Hematopoietic multipotent progenitor cell treated with erythropoietin and hydrocortisone succinate and interleukin-3 and kit ligand, for 4 days (in vitro differentiated cells): Measurements from ENCODE around the gene ACSF3.

ENCODE experiments used
- DNase-seq: peaks from one replicate; pipeline ENCODE4 v3.0.0-alpha.2; 2015

Gene ACSF3

DNA sequence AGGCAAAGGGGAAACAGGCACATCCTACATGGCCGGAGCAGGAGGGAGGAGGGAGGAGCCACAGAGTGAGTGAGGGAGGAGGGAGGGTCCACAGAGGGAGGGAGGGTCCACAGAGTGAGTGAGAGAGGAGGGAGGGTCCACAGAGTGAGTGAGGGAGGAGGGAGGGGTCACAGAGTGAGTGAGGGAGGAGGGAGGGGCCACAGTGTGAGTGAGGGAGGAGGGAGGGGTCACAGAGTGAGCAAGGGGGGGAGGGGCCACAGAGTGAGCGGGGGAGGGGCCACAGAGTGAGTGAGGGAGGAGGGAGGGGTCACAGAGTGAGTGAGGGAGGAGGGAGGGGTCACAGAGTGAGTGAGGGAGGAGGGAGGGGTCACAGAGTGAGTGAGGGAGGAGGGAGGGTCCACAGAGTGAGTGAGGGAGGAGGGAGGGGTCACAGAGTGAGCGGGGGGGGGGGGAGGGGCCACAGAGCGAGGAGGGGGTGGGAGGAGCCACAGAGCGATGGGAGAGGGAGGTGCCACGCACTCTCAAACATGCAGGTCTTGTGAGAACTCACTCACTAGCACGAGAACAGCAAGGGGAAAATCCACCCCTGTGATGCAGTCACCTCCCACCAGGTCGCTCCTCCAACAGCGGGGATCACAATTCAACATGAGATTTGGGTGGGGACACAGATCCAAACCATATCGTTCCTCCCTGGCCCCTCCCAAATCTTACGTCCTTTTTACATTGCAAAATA is 53.6 kb downstream of the ACSF3 start:
- DNase-seq: no peak

GRCh38 chr16:89149386-89149785 is 55.7 kb downstream of the ACSF3 start:
- no peak for DNase-seq

DNA sequence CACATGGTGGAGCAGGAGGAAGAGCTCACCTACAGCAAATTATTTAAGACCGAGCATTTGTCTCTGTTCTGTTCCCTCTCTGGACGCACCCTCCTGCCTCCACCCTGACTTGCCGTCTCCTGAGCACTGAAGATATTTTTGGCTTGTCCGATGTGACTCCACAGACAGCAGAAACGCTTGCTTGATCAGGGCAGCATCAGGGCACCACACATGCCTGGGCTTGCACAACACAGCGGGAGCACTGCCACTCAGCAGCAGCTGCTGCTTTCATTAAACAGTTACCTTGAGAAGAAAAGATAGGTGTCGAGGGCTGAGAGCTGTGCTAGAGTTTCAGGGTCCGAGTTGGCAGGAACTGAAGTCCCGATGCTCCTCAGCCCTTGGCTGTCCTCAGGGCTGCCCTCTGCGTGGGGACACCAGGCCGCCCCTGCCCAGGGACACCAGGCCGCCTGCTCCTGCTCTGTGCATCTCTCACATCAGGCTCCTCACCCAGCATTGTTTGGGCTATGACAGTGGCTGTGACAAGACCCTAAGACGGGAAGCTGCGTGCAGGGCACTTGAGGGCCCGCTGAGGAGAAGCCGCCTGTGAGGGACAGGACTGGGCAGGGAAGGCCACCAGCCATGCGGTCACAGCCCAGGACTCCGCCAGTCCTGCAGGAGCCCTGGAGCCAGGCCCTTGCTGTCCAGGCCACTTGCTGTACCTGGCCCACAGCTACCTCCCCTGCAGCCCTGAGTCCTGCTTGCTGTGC is 56.6 kb downstream of the ACSF3 start:
- DNase-seq: no peak

DNA sequence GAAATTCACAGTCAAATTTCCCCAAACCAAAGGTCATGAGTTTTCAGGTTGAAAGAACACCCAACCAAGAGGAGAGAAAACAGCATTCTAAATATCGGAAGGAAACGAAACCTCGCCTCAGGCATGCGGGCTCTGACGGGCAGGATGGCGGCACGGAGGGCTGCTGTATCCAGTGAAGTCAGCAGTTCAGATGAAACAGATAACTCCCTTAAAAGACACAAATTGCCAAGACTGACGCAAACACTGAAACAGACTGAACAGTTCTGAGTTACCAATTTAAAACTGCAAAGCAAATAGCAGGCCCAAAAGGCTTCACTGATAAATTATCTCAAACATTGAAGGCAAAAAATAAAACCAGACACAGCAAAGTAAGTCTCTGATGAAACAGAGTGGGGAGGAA is 57.3 kb downstream of the ACSF3 start:
- DNase-seq: no peak

GRCh38 chr16:89152831-89153700 is 59.4 kb downstream of the ACSF3 start:
- DNase-seq: peak; percentile 59

DNA sequence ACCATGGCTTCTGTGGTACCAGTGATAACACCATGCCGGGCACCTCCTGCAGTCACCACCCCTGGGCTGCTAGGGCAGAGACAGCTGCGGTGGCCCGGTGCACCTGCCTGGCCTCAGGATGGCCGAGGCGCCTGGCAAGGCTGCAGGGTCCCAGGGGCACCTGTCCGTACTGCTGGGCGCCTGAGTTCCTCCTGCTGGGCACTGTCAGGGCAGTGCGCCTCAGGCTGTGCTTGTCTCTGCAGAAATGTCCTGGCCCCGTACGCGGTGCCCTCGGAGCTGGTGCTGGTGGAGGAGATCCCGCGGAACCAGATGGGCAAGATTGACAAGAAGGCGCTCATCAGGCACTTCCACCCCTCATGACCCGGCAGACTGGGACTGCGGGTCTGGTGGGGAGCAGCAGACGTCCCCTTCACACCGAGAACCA is 60.2 kb downstream of the ACSF3 start:
- DNase-seq: no peak

- no peak for DNase-seq
Observed at GRCh38 chr16:89154390-89155183, 60.9 kb downstream of the ACSF3 start.

GRCh38 chr16:89155184-89155679 is 61.6 kb downstream of the ACSF3 start:
- no peak for DNase-seq

- peak; percentile 42 for DNase-seq
Observed at GRCh38 chr16:89155851-89156739, 62.4 kb downstream of the ACSF3 start.

DNA sequence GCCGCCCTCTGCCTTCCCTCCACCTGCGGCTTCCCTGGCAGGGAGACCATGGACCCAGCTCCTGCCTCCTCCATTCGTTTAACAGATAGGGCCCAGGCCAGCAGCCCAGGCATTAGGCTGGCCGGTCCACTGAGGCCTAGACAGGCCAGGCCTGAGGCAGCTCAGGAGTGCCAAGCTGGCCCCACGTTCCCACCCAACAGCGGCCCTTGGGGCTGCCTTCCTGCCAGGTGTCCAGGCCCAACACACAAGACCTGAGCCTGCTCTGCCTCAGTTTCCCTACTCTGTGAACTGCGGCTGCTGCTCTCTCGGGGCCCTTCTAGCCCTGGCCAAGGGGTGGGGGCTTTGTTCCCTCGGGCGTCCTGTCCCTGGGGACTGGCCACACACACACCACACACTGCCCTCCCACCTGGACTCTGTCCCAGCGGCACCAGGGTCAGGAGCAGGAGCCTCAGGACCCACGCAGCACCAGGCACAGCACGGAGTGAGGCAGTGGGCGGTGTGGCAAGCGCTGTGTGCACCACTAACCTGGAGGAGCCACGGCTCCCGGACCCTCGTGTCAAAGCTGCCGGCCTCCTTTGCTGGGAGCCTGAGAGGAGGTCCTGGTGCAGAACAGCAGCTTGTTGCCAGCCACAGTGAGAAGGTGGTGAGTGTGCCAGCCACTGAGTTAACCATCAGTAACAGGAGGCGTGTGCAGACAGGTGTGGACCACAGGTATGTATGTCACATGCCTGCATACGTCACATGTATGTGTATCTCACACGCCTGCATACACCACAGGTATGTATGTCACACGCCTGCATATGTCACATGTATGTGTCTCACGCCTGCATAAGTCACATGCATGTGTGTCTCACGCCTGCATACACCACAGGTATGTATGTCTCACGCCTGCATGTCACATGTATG is 63.3 kb downstream of the ACSF3 start:
- no peak for DNase-seq

GRCh38 chr16:89157778-89158177 is 64.1 kb downstream of the ACSF3 start:
- no peak for DNase-seq

GRCh38 chr16:89159066-89159849 is 65.6 kb downstream of the ACSF3 start:
- no peak for DNase-seq

DNA sequence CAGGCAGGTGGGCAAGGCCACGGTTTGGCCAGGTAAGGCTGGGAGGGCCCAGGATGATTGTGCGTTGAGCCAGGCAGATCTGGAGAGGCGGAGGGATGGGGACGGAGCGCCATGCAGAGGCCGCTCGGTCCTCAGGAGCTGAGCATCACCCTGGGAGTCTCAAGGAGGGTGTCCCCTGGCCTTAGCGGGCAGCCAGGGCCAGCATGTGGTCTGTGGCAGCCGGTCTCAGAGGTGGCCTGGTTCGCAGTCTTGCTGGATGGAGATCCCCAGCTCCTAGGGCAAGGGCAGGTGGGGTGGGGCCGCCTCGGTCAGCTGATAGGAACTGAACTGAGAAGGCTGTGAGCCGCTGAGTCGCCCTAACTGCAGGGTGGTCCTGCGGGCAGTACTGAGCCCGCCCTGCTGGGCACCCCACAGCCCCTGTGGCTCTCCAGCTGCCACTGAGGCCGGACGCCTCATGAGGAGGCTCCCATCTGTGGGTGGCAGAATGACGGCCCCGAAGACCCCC is 66.2 kb downstream of the ACSF3 start:
- DNase-seq: no peak

DNA sequence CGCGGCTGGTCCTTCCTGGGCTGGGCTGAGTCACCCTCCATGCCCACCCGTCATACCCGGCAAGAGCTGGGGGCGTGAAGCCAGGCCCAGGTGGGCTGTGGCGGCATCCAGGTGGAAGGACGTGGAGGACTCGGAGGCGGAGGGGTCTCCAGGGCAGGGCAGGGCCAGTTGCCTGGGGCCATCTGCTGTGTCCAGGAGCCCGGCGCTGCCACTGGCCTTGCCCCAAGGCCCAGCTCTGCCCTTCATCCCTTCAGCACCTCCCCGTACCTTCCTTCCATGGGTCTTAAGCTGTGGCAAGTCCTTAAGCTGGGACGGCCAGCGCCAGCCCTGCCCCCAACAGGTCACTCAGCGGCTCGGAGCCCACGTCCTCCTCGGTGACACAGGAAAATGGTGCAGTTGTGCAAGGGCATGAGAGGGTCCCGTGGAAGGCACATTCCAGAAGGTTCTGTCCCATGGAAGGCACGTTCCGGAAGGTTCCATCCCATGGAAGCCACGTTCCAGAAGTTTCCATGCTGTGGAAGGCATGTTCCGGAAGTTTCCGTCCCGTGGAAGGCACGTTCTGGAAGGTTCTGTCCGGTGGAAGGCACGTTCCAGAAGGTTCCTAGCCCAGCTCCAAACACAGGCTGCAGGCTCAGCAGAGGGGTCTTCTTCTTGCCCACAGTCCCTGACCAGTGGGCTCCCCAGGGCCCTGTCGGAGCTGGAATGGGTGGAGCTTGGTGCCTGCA is 67.5 kb downstream of the ACSF3 start:
- DNase-seq: no peak

GRCh38 chr16:89161763-89162713 is 68.4 kb downstream of the ACSF3 start:
- DNase-seq: no peak

GRCh38 chr16:89163297-89163696 is 69.6 kb downstream of the ACSF3 start:
- no peak for DNase-seq

- no peak for DNase-seq
Observed at GRCh38 chr16:89164436-89164835, 70.8 kb downstream of the ACSF3 start.
